ENCODE measurements around the gene PPP2R2B.

- TF ChIP-seq ATF6 (CRISPR knock-in tag; IDR thresholded peaks at IDR 0.05) (no peak), ZNF263 (CRISPR knock-in tag; IDR thresholded peaks at IDR 0.05; ENCODE audit: low read depth) (no peak)
- TF ChIP-seq, protein P1, sequence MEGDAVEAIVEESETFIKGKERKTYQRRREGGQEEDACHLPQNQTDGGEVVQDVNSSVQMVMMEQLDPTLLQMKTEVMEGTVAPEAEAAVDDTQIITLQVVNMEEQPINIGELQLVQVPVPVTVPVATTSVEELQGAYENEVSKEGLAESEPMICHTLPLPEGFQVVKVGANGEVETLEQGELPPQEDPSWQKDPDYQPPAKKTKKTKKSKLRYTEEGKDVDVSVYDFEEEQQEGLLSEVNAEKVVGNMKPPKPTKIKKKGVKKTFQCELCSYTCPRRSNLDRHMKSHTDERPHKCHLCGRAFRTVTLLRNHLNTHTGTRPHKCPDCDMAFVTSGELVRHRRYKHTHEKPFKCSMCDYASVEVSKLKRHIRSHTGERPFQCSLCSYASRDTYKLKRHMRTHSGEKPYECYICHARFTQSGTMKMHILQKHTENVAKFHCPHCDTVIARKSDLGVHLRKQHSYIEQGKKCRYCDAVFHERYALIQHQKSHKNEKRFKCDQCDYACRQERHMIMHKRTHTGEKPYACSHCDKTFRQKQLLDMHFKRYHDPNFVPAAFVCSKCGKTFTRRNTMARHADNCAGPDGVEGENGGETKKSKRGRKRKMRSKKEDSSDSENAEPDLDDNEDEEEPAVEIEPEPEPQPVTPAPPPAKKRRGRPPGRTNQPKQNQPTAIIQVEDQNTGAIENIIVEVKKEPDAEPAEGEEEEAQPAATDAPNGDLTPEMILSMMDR (IDR thresholded peaks at IDR 0.05): no peak
Observed at GRCh38 chr5:146828385-146828784, 50.2 kb downstream of the PPP2R2B start.
